ENCODE measurements around the gene GNAS-AS1. TPM values are rescaled to one million over a fixed set of nuclear protein-coding genes. Genes with fewer than 3 reads are reported as not detected.

Gene GNAS-AS1
- total RNA-seq, 1 donor from 2014 or later = 1.5 TPM

GRCh38 chr20:58784321-58785074 lies 66.2 kb downstream of the GNAS-AS1 start:
- no peak for DNase-seq (ENCODE audit: extremely low spot score, unreplicated experiment)
- no peaks in the 10 kb centered on the region for H3K4me1 Mint-ChIP-seq (ENCODE audit: unreplicated experiment)
- TF ChIP-seq, protein P1, sequence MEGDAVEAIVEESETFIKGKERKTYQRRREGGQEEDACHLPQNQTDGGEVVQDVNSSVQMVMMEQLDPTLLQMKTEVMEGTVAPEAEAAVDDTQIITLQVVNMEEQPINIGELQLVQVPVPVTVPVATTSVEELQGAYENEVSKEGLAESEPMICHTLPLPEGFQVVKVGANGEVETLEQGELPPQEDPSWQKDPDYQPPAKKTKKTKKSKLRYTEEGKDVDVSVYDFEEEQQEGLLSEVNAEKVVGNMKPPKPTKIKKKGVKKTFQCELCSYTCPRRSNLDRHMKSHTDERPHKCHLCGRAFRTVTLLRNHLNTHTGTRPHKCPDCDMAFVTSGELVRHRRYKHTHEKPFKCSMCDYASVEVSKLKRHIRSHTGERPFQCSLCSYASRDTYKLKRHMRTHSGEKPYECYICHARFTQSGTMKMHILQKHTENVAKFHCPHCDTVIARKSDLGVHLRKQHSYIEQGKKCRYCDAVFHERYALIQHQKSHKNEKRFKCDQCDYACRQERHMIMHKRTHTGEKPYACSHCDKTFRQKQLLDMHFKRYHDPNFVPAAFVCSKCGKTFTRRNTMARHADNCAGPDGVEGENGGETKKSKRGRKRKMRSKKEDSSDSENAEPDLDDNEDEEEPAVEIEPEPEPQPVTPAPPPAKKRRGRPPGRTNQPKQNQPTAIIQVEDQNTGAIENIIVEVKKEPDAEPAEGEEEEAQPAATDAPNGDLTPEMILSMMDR (IDR thresholded peaks at IDR 0.05) = no peak
- H3K27ac Mint-ChIP-seq (ENCODE audit: unreplicated experiment) = no peak overlapping the region
- H3K27me3 Mint-ChIP-seq (ENCODE audit: unreplicated experiment) = peaks cover 63% of the 10 kb centered on the region
- no peaks in the 10 kb centered on the region for H3K9me3 Mint-ChIP-seq (ENCODE audit: unreplicated experiment)
- H3K36me3 Mint-ChIP-seq (ENCODE audit: unreplicated experiment) = no peaks in the 10 kb centered on the region
- H3K4me3 Mint-ChIP-seq (ENCODE audit: unreplicated experiment) = no peak overlapping the region

GRCh38 chr20:58783511-58784011 lies 67.1 kb downstream of the GNAS-AS1 start:
- TF ChIP-seq, protein P1 (IDR thresholded peaks at IDR 0.05) = no peak
- Mint-ChIP-seq H3K36me3 (ENCODE audit: unreplicated experiment) (no peaks in the 10 kb centered on the region), H3K27ac (ENCODE audit: unreplicated experiment) (no peak overlapping the region), H3K4me1 (ENCODE audit: unreplicated experiment) (no peaks in the 10 kb centered on the region), H3K4me3 (ENCODE audit: unreplicated experiment) (no peak overlapping the region), H3K27me3 (ENCODE audit: unreplicated experiment) (peaks cover 60% of the 10 kb centered on the region), H3K9me3 (ENCODE audit: unreplicated experiment) (no peaks in the 10 kb centered on the region)
- no peak for DNase-seq (ENCODE audit: extremely low spot score, unreplicated experiment)

DNA sequence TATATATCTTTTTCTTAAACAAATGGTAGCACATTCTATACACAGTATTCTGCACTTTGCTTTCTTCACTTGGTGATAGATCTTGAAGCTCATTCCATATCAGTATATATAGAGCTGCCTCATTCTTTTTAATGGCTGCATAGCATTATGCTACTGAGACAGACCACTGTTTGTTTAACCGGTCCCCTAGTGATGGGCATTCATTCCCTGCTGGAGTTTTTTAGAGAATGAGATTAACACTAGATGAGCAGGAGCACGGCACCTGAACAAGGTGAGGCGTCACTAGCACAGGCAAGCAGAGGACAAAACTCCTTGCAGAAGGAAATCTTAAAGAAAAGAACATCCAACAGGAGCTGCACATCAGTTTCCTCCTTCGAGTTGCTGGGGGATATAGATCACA lies 69.6 kb downstream of the GNAS-AS1 start:
- Mint-ChIP-seq H3K36me3 (ENCODE audit: unreplicated experiment) (no peaks in the 10 kb centered on the region), H3K9me3 (ENCODE audit: unreplicated experiment) (no peaks in the 10 kb centered on the region), H3K27me3 (ENCODE audit: unreplicated experiment) (peaks cover 76% of the 10 kb centered on the region), H3K27ac (ENCODE audit: unreplicated experiment) (no peak overlapping the region), H3K4me1 (ENCODE audit: unreplicated experiment) (no peaks in the 10 kb centered on the region), H3K4me3 (ENCODE audit: unreplicated experiment) (no peak overlapping the region)
- DNase-seq (ENCODE audit: extremely low spot score, unreplicated experiment) = no peak
- TF ChIP-seq, protein P1 (IDR thresholded peaks at IDR 0.05) = no peak

GRCh38 chr20:58778760-58779159 lies 71.9 kb downstream of the GNAS-AS1 start:
- Mint-ChIP-seq H3K27me3 (ENCODE audit: unreplicated experiment) (peaks cover 65% of the 10 kb centered on the region), H3K36me3 (ENCODE audit: unreplicated experiment) (no peaks in the 10 kb centered on the region), H3K4me1 (ENCODE audit: unreplicated experiment) (no peaks in the 10 kb centered on the region), H3K4me3 (ENCODE audit: unreplicated experiment) (no peak overlapping the region), H3K9me3 (ENCODE audit: unreplicated experiment) (no peaks in the 10 kb centered on the region), H3K27ac (ENCODE audit: unreplicated experiment) (no peak overlapping the region)
- DNase-seq (ENCODE audit: extremely low spot score, unreplicated experiment) = no peak
- TF ChIP-seq, protein P1 (IDR thresholded peaks at IDR 0.05) = no peak

- peaks cover 64% of the 10 kb centered on the region for H3K27me3 Mint-ChIP-seq (ENCODE audit: unreplicated experiment)
- DNase-seq (ENCODE audit: extremely low spot score, unreplicated experiment) = no peak
- no peak overlapping the region for H3K4me3 Mint-ChIP-seq (ENCODE audit: unreplicated experiment)
- TF ChIP-seq, protein P1 (IDR thresholded peaks at IDR 0.05) = no peak
- no peaks in the 10 kb centered on the region for H3K36me3 Mint-ChIP-seq (ENCODE audit: unreplicated experiment)
- H3K9me3 Mint-ChIP-seq (ENCODE audit: unreplicated experiment) = no peaks in the 10 kb centered on the region
- H3K4me1 Mint-ChIP-seq (ENCODE audit: unreplicated experiment) = no peaks in the 10 kb centered on the region
- H3K27ac Mint-ChIP-seq (ENCODE audit: unreplicated experiment) = no peak overlapping the region
These were observed 73.0 kb downstream of the GNAS-AS1 start for GRCh38 chr20:58777657-58778056.

Data from osteocyte (in vitro differentiated cells).